ENCODE measurements around the gene SKI. TPM values are rescaled to one million over a fixed set of nuclear protein-coding genes. Genes with fewer than 3 reads are reported as not detected.

SKI gene
- total RNA-seq, 1 donor from 2014 or later: 132 TPM

- no peaks in the 10 kb centered on the region for H3K36me3 Mint-ChIP-seq (ENCODE audit: unreplicated experiment)
- peaks cover 2% of the 10 kb centered on the region for H3K4me1 Mint-ChIP-seq (ENCODE audit: unreplicated experiment)
- no peak overlapping the region for H3K4me3 Mint-ChIP-seq (ENCODE audit: unreplicated experiment)
- H3K9me3 Mint-ChIP-seq (ENCODE audit: unreplicated experiment): no peaks in the 10 kb centered on the region
- H3K27me3 Mint-ChIP-seq (ENCODE audit: unreplicated experiment): no peaks in the 10 kb centered on the region
- TF ChIP-seq CTCF (IDR thresholded peaks at IDR 0.05): no peak
- H3K27ac Mint-ChIP-seq (ENCODE audit: unreplicated experiment): no peak overlapping the region
- DNase-seq (ENCODE audit: extremely low spot score, unreplicated experiment): no peak
These were observed 106.2 kb downstream of the SKI start for GRCh38 chr1:2334366-2334765.

- Mint-ChIP-seq H3K9me3 (ENCODE audit: unreplicated experiment) (no peaks in the 10 kb centered on the region), H3K36me3 (ENCODE audit: unreplicated experiment) (no peaks in the 10 kb centered on the region), H3K4me3 (ENCODE audit: unreplicated experiment) (no peak overlapping the region), H3K27me3 (ENCODE audit: unreplicated experiment) (no peaks in the 10 kb centered on the region), H3K4me1 (ENCODE audit: unreplicated experiment) (peaks cover 2% of the 10 kb centered on the region), H3K27ac (ENCODE audit: unreplicated experiment) (no peak overlapping the region)
- no peak for DNase-seq (ENCODE audit: extremely low spot score, unreplicated experiment)
- TF ChIP-seq CTCF (IDR thresholded peaks at IDR 0.05): no peak
These were observed 106.9 kb downstream of the SKI start for GRCh38 chr1:2334883-2335534.

GRCh38 chr1:2335721-2336455 is 107.8 kb downstream of the SKI start:
- Mint-ChIP-seq H3K27ac (ENCODE audit: unreplicated experiment) (no peak overlapping the region), H3K9me3 (ENCODE audit: unreplicated experiment) (no peaks in the 10 kb centered on the region), H3K27me3 (ENCODE audit: unreplicated experiment) (no peaks in the 10 kb centered on the region), H3K36me3 (ENCODE audit: unreplicated experiment) (no peaks in the 10 kb centered on the region), H3K4me1 (ENCODE audit: unreplicated experiment) (peaks cover 2% of the 10 kb centered on the region), H3K4me3 (ENCODE audit: unreplicated experiment) (no peak overlapping the region)
- no peak for DNase-seq (ENCODE audit: extremely low spot score, unreplicated experiment)
- no peak for TF ChIP-seq CTCF (IDR thresholded peaks at IDR 0.05)

GRCh38 chr1:2336499-2336898 is 108.4 kb downstream of the SKI start:
- no peaks in the 10 kb centered on the region for H3K36me3 Mint-ChIP-seq (ENCODE audit: unreplicated experiment)
- no peak for TF ChIP-seq CTCF (IDR thresholded peaks at IDR 0.05)
- no peak overlapping the region for H3K27ac Mint-ChIP-seq (ENCODE audit: unreplicated experiment)
- H3K4me1 Mint-ChIP-seq (ENCODE audit: unreplicated experiment): peaks cover 2% of the 10 kb centered on the region
- no peaks in the 10 kb centered on the region for H3K27me3 Mint-ChIP-seq (ENCODE audit: unreplicated experiment)
- no peak for DNase-seq (ENCODE audit: extremely low spot score, unreplicated experiment)
- H3K9me3 Mint-ChIP-seq (ENCODE audit: unreplicated experiment): no peaks in the 10 kb centered on the region
- no peak overlapping the region for H3K4me3 Mint-ChIP-seq (ENCODE audit: unreplicated experiment)

GRCh38 chr1:2337081-2337480 is 109.0 kb downstream of the SKI start:
- Mint-ChIP-seq H3K27ac (ENCODE audit: unreplicated experiment) (no peak overlapping the region), H3K4me3 (ENCODE audit: unreplicated experiment) (no peak overlapping the region), H3K27me3 (ENCODE audit: unreplicated experiment) (no peaks in the 10 kb centered on the region), H3K4me1 (ENCODE audit: unreplicated experiment) (peaks cover 2% of the 10 kb centered on the region), H3K9me3 (ENCODE audit: unreplicated experiment) (no peaks in the 10 kb centered on the region), H3K36me3 (ENCODE audit: unreplicated experiment) (no peaks in the 10 kb centered on the region)
- DNase-seq (ENCODE audit: extremely low spot score, unreplicated experiment): no peak
- TF ChIP-seq CTCF (IDR thresholded peaks at IDR 0.05): no peak

Data from osteocyte (in vitro differentiated cells).